ENCODE data around the gene AR. TPM values are rescaled to one million over a fixed set of nuclear protein-coding genes. Genes with fewer than 3 reads are reported as not detected.

AR gene
- total and polyA plus RNA-seq, 2 of the 8 experiments (the other 6 are each of a cell fraction or from before 2014, with no cell fraction given), result 7.1 to 10.7 TPM

- no peak overlapping the region for H2AFZ ChIP-seq (ENCODE audit: low read length)
- H2BK120ac ChIP-seq (replicated peaks; ENCODE audit: low read depth, low read length), result no peak overlapping the region
- DNase-seq (ENCODE audit: low read depth in 1 of 2, low spot score in 2 of 2) (no peak), FAIRE-seq (no peak)
- peaks cover 0 to 2% (median under 1%) of the 10 kb centered on the region in 4 experiments; a peak in 2 of 7 replicates for H3K4me1 ChIP-seq (replicated peaks in 1 of 4; ENCODE audit: control insufficient read depth in 3 of 4, insufficient read depth in 4 of 4, low read length in 3 of 4)
- H2BK20ac ChIP-seq (ENCODE audit: low read length), result no peak overlapping the region
- WGBS, 2 experiments (ENCODE audit: extremely low coverage in 1 of 2, insufficient coverage in 1 of 2, insufficient read length in 1 of 2, insufficient replicate concordance in 2 of 2, low coverage in 1 of 2, low lambda C conversion rate in 2 of 2, missing lambda C conversion rate in 1 of 2), result 91% methylated on average over 5 of the region's 5 CpGs; no CpG with 5 or more reads in 1 of the 2 experiments
- H3K27me3 ChIP-seq (replicated peaks in 1 of 4; ENCODE audit: control insufficient read depth in 3 of 4, extremely low read depth in 1 of 4, insufficient read depth in 3 of 4, low read length in 3 of 4), result no peaks in the 10 kb centered on the region
- no peak overlapping the region for H3K4me3 ChIP-seq (ENCODE audit: extremely low read depth in 1 of 4, insufficient read depth in 2 of 4, low read depth in 3 of 4, low read length in 4 of 4)
- H2BK15ac ChIP-seq (ENCODE audit: low read length), result no peak overlapping the region
- no peak overlapping the region for H3K18ac ChIP-seq (ENCODE audit: extremely low read depth, low read length)
- no peak overlapping the region for H2BK5ac ChIP-seq (ENCODE audit: low read depth, low read length)
- H3K79me2 ChIP-seq (ENCODE audit: control insufficient read depth in 1 of 2, insufficient read depth in 2 of 2, low read length in 2 of 2), result peaks cover 0 to 22% of the 10 kb centered on the region in 2 experiments; a peak in 2 of 4 replicates
- H3K9me3 ChIP-seq (ENCODE audit: insufficient read depth in 2 of 2, low read depth in 1 of 2, low read length in 1 of 2), result no peaks in the 10 kb centered on the region
- H4K5ac ChIP-seq (ENCODE audit: insufficient read length, low read depth, low read length), result no peak overlapping the region
- H3K23me2 ChIP-seq (ENCODE audit: low read depth, low read length), result no peaks in the 10 kb centered on the region
- no peak overlapping the region for H3K9ac ChIP-seq (replicated peaks in 1 of 4; ENCODE audit: extremely low read depth in 1 of 4, low read depth in 3 of 4, low read length in 3 of 4)
- no peak overlapping the region for H2BK12ac ChIP-seq (ENCODE audit: low read depth, low read length)
- no peaks in the 10 kb centered on the region for H3K36me3 ChIP-seq (ENCODE audit: control insufficient read depth in 2 of 4, insufficient read depth in 4 of 4, low read length in 3 of 4)
- ChIA-PET POLR2A (ENCODE audit: partially characterized antibody) (interaction anchor here (0.6 kb wide), 1 partner anchor 47 kb away, joined by 3 read pairs; no protein-coding TSS in a partner anchor), CTCF (ENCODE audit: partially characterized antibody) (interaction anchor here (2.9 kb wide), 1 partner anchor 14 kb away, joined by 9 read pairs; no protein-coding TSS in a partner anchor)
- no peak overlapping the region for H4K91ac ChIP-seq (replicated peaks; ENCODE audit: insufficient read length, low read length)
- no peak overlapping the region for H3K4ac ChIP-seq (replicated peaks; ENCODE audit: insufficient read length, low read depth, low read length)
- H3K4me2 ChIP-seq (ENCODE audit: insufficient read depth in 1 of 2, low read depth in 2 of 2, low read length in 2 of 2), result no peak overlapping the region
- H3K27ac ChIP-seq (ENCODE audit: low read depth, low read length), result no peak overlapping the region
- H4K20me1 ChIP-seq (replicated peaks in 1 of 2; ENCODE audit: control insufficient read depth in 1 of 2, insufficient read depth in 2 of 2, low read length in 2 of 2), result no peaks in the 10 kb centered on the region
- no peak overlapping the region for H3K23ac ChIP-seq (ENCODE audit: insufficient read length)
- H4K8ac ChIP-seq (ENCODE audit: extremely low read depth, insufficient read depth, low read length), result no peak overlapping the region
- no peak overlapping the region for H3K14ac ChIP-seq (ENCODE audit: insufficient read length)
- TF ChIP-seq EGR1 (IDR thresholded peaks at IDR 0.05; ENCODE audit: borderline replicate concordance, low read depth, low read length), result no peak
- no peak for TF ChIP-seq CREB1 (IDR thresholded peaks at IDR 0.05)
- TF ChIP-seq CTBP2 (IDR thresholded peaks at IDR 0.05; ENCODE audit: borderline replicate concordance, insufficient read depth, insufficient read length, low read length), result no peak
- TF ChIP-seq SUZ12 (IDR thresholded peaks at IDR 0.05; ENCODE audit: low read length), result no peak
- no peak for TF ChIP-seq BRCA1 (IDR thresholded peaks at IDR 0.05; ENCODE audit: low read depth, low read length)
- no peak for TF ChIP-seq GTF2F1 (IDR thresholded peaks at IDR 0.05; ENCODE audit: borderline replicate concordance, low read depth, low read length)
- TF ChIP-seq SAP30 (IDR thresholded peaks at IDR 0.05; ENCODE audit: insufficient read depth, insufficient replicate concordance, low read length), result no peak
- no peak for TF ChIP-seq MAX (IDR thresholded peaks at IDR 0.05)
- TF ChIP-seq MAFK (IDR thresholded peaks at IDR 0.05; ENCODE audit: low read depth, low read length), result no peak
- no peak overlapping the region for H3K56ac ChIP-seq (replicated peaks; ENCODE audit: insufficient read length, low read depth, low read length)
- no peak overlapping the region for H2AK5ac ChIP-seq (ENCODE audit: low read depth, low read length)
- H3K79me1 ChIP-seq (ENCODE audit: low read depth, low read length), result no peaks in the 10 kb centered on the region; the same call in 1 of the 2 replicates
Measured at GRCh38 chrX:67568769-67569168, 24.9 kb downstream of the AR start.

Measured in H1 (cell line).